GDM1 (cell line): ENCODE measurements around the gene CSN3.
"Not testable (repeated sequence)": the region's sequence is repeated elsewhere in the genome, so short reads cannot be mapped to it uniquely, and the experiment has no call there.

Experiments used
- DNase-seq: peaks from one replicate; lab custom pipeline; 2025; lab: John Stamatoyannopoulos, UW

CSN3 gene

GRCh38 chr4:70242297-70242696 is at the start of gene CSN3:
TSS of gene CSN3 (plus strand) at chr4:70242597. CDS start at chr4:70244820, 2,223 bp downstream.
- not testable (repeated sequence) for DNase-seq

DNA sequence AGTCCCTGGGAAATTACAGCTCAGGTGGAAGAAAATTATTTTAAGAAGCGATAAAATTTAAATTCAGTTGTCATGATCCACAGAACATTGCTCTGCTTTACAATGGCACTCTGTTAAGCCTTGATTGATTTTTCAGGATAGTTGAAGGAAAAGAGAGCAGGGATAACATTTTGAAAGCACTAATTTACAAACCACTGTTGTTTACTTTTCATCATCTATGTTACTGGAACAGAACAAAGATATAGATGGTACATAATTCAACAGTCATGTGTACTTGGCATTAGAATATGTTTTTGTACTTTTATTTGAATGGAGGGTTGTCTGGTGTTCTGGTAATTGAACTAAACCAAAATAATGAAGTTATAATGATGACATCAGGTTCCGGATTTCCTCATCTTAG is 49.5 kb upstream of the CSN3 start:
- DNase-seq: no peak

GRCh38 chr4:70195425-70195824 is 47.0 kb upstream of the CSN3 start, which contains the start of gene ODAM:
TSS of gene ODAM (plus strand) at chr4:70195725. CDS start at chr4:70196544, 819 bp downstream.
- DNase-seq: no peak

DNA sequence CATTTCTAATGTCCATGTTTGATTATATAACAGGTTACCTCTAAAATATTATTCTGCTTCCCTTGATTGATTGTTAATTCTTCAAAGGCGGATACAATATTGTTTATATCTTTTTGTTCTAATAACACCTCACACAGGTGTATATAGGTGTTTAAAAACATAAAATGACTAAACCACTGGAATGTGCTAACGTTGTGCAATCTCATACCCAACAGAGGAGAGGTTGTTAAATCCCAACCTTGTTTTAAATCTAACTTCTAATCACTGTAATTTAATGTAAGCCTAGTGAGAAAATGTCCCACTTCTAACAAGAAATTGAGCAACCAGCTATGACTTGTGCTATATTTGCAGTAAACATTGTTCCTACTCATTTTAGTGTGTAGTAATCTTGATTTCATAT is 45.5 kb upstream of the CSN3 start:
- DNase-seq: no peak

- no peak for DNase-seq
Measured at GRCh38 chr4:70197842-70198241, 44.6 kb upstream of the CSN3 start.

GRCh38 chr4:70203601-70204000 is 38.8 kb upstream of the CSN3 start:
- no peak for DNase-seq

DNA sequence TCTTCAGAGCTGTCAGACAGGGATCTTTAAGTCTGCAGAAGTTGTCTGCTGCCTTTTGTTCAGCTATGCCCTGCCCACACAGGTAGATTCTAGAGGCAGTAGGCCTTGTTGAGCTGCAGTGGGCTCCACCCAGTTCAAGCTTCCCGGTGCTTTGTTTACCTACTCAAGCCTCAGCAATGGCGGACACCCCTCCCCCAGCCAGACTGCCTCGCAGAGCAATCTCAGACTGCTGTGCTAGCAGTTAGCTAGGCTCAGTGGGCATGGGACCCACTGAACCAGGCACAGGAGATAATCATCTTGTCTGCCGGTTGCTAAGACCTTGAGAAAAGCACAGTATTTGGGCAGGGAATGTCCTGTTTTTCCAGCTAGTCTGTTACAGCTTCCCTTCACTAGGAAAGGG is 29.6 kb upstream of the CSN3 start:
- DNase-seq: not testable (repeated sequence)

- DNase-seq: not testable (repeated sequence)
Measured at GRCh38 chr4:70216109-70216508, 26.3 kb upstream of the CSN3 start.

GRCh38 chr4:70216550-70216949 is 25.8 kb upstream of the CSN3 start:
- not testable (repeated sequence) for DNase-seq

GRCh38 chr4:70221389-70221788 is 21.0 kb upstream of the CSN3 start:
- not testable (repeated sequence) for DNase-seq

- DNase-seq: not testable (repeated sequence)
Measured at GRCh38 chr4:70221818-70222217, 20.6 kb upstream of the CSN3 start.

DNA sequence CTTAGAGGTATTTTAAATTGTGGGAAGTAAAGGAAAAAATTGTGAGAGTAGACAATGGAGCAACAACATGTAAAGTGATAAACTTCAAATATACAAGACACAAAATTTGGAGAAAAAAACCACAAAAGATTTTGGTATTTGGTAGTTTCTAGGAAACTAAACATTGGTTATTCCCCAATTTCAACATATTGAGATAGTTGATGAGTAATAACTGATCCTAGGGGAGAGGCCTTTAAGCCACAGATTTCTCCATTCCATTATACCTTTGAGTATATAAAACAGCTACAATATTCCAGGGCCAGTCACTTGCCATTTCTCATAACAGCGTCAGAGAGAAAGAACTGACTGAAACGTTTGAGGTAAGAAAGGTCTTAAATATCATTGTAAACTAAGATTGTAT is 16.6 kb upstream of the CSN3 start, which contains the start of gene FDCSP:
TSS of gene FDCSP (plus strand) at position 301 of the 400 bp plus-strand sequence. CDS start 5,071 bp downstream, outside the sequence.
- no peak for DNase-seq

GRCh38 chr4:70236125-70236524 is 6.3 kb upstream of the CSN3 start:
- no peak for DNase-seq

DNA sequence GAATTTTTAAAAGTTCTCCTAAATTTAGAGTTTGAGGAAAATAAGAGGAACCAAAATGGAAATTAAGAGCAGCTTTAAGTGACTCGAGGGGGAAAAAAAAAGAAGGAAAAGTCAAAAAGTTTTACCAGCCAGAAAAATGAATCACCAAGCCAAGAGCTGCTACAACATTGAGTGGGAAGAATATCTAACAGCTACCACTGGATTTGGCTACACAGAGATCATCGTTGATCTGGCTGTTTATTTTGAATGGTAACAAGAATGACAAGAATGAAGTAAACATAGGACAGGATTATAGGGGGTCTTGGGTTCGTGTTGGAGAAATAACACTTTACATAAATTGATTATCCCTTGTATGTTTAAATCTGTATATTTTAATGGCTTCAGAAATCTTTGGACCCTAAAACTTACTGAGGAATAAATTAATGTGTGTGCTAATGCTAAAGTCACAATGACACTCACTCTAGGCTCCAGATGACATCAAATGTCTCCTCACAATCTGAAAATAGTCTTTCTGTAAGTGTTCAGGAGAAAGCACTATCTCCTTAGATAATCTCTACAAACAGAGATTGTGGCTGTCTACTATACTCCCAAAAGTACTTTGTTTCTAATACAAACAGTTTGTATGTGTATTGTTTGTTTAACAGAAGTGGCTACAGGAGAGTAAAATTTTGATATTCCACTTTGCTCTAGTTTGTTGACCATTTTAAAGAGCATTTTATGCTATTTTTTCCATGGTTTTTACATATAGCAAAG is 3.1 kb upstream of the CSN3 start:
- DNase-seq: no peak

GRCh38 chr4:70239884-70240591 is 2.4 kb upstream of the CSN3 start:
- no peak for DNase-seq

- DNase-seq: no peak
Measured at GRCh38 chr4:70243091-70243490, 694 bp downstream of the CSN3 start.

GRCh38 chr4:70251250-70251944 is 9.0 kb downstream of the CSN3 start:
- no peak for DNase-seq

DNA sequence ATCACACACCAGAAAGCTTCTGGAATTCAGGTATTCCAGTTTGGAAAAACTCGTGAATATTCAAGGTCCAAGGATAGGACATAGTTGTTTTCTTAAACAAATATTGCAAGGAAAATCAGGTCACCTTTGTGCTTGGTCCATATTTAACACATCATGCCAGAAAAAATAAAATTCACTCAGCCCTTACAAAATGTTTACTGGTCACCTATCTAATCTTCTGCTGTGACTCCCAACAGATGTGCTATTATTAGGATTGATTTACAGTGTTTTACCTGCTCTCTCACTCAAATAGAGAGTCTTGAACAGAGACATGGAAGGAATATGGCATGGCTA is 9.5 kb downstream of the CSN3 start:
- DNase-seq: no peak

GRCh38 chr4:70269674-70270073 is 27.3 kb downstream of the CSN3 start:
- no peak for DNase-seq

DNA sequence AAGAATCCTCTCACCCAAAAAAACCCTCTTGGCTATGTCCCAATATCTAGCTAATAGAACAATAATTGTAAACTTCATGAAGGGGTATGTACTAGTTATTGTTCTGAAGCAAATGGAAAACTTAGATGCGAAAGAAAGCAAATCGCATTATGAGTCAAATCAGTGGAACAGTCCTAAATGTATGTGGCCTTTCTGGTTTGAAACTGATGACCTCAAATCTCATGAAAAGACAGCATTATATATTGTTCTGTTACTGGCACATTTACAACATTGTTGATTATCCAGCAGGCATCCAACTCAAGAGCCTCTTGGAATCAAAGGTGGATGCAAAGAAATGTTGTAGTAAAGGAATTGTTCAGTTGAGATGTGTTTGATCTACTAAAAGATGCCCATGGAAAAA is 34.7 kb downstream of the CSN3 start:
- no peak for DNase-seq

DNA sequence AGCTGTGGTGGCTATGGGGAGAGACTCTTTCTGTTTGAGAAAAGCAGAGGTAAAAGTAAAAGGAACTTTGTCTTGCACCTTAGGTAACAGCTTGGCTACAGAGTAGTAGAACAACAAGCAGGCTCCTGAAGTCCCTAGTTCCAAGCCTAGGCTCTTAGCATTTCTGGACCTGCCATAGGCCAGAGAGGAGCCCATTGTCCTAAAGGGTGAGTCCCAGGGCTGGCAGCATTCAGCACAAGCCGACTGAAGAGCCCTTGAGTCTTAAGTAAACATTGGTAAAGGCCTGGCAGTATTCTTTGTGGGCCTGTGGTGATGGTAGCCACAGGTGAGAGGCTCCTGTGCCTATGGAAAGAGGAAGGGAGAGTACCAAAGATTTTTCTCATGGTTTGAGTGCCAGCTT is 38.2 kb downstream of the CSN3 start:
- no peak for DNase-seq

DNA sequence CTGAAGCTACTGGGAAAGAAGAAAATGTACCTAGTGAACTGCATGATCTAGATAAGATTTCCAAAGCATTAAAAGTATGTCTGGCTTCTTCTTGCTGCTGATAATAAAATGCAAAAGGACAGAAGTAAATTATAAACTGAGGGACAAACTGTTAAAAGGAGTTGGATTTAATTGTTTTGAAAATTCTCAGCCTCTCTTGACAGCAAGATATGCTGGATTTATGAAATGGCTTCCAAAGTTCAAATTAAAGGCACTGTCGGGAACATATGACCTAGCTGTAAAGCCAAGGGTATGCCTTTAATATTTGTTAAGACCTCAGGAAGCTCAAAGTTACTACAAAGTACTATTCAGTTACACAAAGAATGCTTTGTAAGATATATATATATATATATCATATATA is 46.3 kb downstream of the CSN3 start:
- no peak for DNase-seq

DNA sequence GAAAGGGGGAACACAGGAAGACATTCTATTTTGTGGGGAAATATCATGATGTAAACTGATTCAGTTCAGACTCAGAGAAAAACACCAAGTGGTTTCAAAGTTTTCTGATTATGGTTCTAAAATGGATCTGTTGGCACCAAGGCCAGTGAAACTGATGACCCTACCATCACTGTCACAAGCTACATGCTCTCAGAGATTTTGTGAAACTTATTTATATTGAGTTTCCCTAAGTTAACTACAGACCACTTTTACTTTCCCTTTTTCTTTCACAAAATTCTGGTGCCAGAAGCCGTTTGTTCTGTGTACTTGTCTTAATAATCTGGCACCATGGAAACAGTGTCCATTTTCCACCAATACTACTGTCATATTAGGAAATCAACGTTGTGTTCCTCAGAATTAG is 48.9 kb downstream of the CSN3 start:
- DNase-seq: no peak
